ENCODE data around the gene LRIT1.

The LRIT1 gene

DNA sequence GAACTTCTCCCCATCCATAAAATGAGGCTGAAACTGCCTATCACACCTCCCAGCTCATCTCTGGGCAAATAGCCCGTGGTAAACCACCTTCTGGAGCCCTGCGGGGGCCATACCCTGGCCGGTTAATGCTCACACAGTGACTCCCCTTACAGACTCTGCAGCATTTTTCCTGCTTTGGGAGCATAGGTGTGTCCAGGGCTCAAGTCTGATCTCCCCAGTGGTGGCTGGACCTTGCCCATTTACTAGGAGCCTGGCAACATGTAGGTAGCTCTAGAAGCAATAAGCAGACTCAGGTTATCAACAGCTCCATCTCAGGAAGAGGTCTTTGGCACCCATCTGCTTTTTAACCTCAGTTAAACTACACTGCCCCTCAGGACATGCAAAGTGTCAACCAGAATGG lies 52.5 kb downstream of the LRIT1 start:
- FAIRE-seq, result no peak

DNA sequence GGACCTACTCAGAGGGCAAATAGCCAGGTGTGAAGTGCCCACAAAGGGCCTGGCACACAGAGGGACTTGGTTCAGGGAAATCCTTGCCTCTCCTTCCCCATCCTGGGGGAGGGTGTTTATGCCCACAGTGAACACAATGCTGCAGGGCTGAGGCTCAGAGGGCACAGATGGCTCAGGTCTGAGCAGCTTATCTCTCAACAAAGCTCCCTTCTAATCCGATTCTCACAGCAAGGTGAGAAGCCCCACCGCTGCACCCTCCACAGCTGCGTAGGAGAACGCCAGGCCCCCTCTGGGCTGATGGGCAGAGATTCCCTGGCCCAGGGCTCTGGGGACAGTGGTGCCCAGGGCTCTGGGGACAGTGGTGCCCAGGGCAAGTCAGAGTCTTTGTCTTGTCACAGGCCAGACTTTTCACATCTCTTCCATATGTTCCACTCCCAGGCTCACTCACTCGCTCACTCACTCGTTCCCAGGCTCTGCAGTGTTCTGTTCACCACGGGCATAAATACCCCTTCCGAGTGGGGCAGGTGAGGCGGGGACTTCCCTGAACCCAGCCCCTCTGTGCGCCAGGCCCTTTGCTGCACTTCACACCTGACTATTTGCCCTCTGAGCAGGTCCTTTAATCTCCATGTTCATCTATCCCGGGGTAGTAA lies 55.7 kb downstream of the LRIT1 start:
- no peak for FAIRE-seq

DNA sequence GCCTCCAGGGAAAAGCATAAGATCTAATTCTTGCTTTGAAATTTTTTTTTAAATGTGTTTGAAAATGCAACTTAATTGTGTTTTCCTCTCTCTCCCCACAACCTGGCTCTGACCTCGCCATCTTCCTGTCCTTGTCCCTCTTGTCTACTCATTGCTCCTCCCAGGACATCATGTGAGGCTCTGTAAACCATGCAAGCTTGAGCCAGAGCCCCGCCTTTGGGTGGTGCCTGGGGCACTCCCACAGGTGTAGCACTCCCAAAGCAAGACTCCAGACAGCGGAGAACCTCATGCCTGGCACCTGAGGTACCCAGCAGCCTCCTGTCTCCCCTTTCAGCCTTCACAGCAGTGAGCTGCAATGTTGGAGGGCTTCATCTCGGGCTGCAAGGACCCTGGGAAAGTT lies 56.8 kb downstream of the LRIT1 start:
- FAIRE-seq, result no peak

DNA sequence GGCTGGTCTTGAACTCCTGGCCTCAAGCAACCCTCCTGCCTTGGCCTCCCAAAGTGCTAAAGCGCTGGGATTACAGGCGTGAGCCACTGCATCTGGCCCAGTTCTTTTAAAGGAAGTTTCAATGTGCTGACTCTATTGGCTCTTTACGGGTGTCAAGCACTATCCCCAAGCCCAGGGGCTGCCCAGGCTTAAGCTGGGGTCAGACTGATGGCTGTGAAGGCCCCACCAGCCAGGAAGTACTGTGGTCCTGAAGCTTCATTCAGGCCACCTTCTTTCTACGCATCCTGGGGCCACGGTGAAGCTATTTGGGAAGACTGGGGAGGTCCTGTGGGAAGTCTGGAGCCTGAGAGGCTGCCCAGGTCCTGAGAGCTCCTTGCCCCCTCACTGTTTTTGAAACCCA lies 59.7 kb downstream of the LRIT1 start:
- no peak for FAIRE-seq
